Epithelial cell of proximal tubule (primary cell): Measurements from ENCODE around the gene SV2A. TPM values are rescaled to one million over a fixed set of nuclear protein-coding genes. Genes with fewer than 3 reads are reported as not detected.
A peak's percentile ranks its signal among the peaks of the same experiment; 100 is the strongest.

Source experiments
- DNase-seq: peaks from one replicate; pipeline ENCODE4 v3.0.0-alpha.2; 2011; ENCODE audit warnings: low read depth
- H3K4me3 ChIP-seq: 2 replicates; pipeline ENCODE4 v1.5.1; 2011; ENCODE audit warnings: low read depth, mild to moderate bottlenecking, low read length
- CTCF ChIP-seq: conservative IDR thresholded peaks from 2 replicates; pipeline ENCODE4 v1.5.1; 2012; ENCODE audit warnings: low read depth, mild to moderate bottlenecking, low read length
- total RNA-seq: library from RNA; depleted of rRNA; stranded (reverse); fragments of >200 nt; gene quantifications from 2 replicates; pipeline ENCODE4 v1.2.3, GENCODE V29; 2015

The SV2A gene
- total RNA-seq, 1 donor from 2014 or later: 2.9 TPM

- DNase-seq: no peak
- TF ChIP-seq CTCF: no peak
- H3K4me3 ChIP-seq: peak within 1 kb of the TSS; percentile 83
These were observed 18.7 kb upstream of the SV2A start, which contains the start of gene MTMR11 for GRCh38 chr1:149936170-149936991. Gene MTMR11 (minus strand): TSS chr1:149936879. CDS start chr1:149936647, 232 bp downstream.

DNA sequence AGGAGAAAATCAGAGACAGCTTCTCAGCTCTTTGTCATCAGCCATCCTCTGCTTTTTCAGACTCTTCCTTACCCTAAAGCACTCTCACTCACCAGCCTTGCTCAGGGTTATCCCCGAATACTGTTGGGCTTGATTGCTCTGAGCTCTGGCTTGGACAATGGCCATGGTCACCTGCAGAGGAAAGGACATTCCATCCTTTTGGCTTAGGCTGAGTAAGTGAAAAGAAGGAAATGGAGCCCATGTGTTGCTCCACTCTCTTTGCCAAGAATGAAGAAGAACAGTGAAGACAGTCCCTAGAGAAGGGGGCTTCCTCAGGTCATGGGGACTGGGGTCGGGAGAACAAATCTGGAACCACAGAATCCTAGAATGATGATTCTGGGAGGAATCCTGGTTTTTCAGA is 16.7 kb upstream of the SV2A start:
- DNase-seq: no peak
- TF ChIP-seq CTCF: no peak
- no peak overlapping the region for H3K4me3 ChIP-seq

GRCh38 chr1:149933208-149933607 is 15.6 kb upstream of the SV2A start:
- no peak for TF ChIP-seq CTCF
- H3K4me3 ChIP-seq: no peak overlapping the region
- DNase-seq: no peak

GRCh38 chr1:149932474-149932873 is 14.8 kb upstream of the SV2A start:
- TF ChIP-seq CTCF: no peak
- DNase-seq: no peak
- no peak overlapping the region for H3K4me3 ChIP-seq

- H3K4me3 ChIP-seq: no peak overlapping the region
- no peak for DNase-seq
- no peak for TF ChIP-seq CTCF
These were observed 13.7 kb upstream of the SV2A start for GRCh38 chr1:149931212-149931790.

GRCh38 chr1:149929856-149930255 is 12.2 kb upstream of the SV2A start:
- H3K4me3 ChIP-seq: no peak overlapping the region
- no peak for TF ChIP-seq CTCF
- no peak for DNase-seq

DNA sequence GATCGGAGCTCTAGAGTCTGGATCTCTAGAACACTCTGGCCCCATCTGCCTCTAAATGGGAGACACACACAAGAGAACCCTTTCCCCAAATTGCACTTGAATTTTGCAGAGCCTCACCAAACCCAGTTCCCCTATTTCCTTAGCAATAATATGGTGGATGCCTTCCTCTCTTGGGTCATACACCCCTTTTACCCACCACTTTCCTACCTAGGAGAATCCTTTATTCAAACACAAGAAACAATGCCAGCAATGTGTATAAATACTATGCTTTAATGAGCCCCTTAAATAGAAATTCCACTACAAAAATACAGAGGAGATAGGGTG is 10.7 kb upstream of the SV2A start:
- peak overlapping the region; percentile 80 for H3K4me3 ChIP-seq
- DNase-seq: no peak
- TF ChIP-seq CTCF: no peak
